ENCODE measurements around the gene RAB31. TPM values are rescaled to one million over a fixed set of nuclear protein-coding genes. Genes with fewer than 3 reads are reported as not detected.

RAB31 gene
- total and polyA plus RNA-seq, 3 donors from 2014 or later, result 75.9 to 110 (median 81.5) TPM

DNA sequence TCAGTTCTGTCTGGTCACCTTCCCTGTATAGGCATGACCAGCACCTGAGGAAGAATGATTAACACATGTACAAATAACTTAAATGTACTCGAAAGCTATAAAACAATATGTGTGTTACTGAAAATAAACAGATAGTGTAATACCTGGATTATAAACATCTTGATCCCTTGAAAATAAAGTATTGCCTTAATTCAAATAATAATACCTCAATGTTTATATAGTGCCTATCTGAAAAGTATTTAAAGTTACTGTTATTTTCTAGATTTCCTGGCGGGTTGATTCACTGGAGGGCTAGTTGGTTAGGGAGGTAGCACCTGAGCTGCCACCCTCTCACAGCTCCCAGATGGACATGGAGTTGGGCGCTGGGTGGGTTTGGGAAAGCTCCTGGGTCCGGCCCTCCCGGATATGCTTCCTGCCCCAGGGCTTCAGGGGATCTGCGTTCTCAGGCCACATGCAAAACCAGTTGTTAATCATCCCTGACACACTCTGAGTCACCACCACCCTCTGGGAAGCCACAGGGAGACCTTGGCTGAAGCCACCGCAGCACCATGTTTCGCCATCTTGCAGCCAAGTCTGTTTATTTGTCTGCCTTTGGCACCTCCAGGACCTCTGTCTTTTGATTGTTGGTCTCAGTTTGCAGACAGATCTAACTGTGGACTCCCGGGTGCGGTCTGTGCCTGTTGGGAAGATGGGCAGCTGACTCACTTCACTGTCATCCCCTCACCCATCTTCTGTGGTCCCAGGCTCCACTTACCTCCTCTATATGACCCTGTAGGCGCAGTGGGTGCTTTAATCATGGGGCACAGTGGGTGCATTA lies 35.3 kb downstream of the RAB31 start:
- Histone ChIP-seq H3K4me1 (peaks cover 20% of the 10 kb centered on the region), H3K9me3 (no peaks in the 10 kb centered on the region), H3K4me3 (no peak overlapping the region), H3K27ac (peak overlapping the region in 1 of 2 donors; percentile 46), H3K27me3 (no peaks in the 10 kb centered on the region), H3K36me3 (ENCODE audit: low read depth, missing control alignments) (no peaks in the 10 kb centered on the region)
- TF ChIP-seq POLR2A (IDR thresholded peaks at IDR 0.05), result no peak
- TF ChIP-seq, protein P1, sequence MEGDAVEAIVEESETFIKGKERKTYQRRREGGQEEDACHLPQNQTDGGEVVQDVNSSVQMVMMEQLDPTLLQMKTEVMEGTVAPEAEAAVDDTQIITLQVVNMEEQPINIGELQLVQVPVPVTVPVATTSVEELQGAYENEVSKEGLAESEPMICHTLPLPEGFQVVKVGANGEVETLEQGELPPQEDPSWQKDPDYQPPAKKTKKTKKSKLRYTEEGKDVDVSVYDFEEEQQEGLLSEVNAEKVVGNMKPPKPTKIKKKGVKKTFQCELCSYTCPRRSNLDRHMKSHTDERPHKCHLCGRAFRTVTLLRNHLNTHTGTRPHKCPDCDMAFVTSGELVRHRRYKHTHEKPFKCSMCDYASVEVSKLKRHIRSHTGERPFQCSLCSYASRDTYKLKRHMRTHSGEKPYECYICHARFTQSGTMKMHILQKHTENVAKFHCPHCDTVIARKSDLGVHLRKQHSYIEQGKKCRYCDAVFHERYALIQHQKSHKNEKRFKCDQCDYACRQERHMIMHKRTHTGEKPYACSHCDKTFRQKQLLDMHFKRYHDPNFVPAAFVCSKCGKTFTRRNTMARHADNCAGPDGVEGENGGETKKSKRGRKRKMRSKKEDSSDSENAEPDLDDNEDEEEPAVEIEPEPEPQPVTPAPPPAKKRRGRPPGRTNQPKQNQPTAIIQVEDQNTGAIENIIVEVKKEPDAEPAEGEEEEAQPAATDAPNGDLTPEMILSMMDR (IDR thresholded peaks at IDR 0.05), result no peak
- no peak for DNase-seq
- intact Hi-C loops (cut with DNase I; ENCODE audit: low total_unique reads), result no loop called here
- 88 to 89% methylated on average over 11 of the region's 11 CpGs for WGBS, 2 donors

DNA sequence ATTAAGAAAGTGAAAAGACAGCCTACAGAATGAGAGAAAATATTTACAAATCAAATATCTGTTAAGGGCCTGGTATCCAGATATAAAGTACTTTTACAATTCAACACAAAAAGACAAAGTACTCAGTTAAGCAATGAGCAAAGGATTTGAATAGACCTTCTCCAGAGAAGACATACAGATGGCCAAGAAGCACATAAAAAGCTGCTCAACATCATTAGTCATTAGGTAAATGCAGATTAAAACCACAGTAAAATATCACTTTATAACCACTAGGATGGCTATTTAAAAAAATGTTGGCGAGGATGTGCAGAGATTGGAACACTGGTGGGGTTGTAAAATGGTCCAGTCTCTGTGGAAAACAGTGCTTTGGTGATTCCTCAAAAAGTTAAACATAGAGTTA lies 38.9 kb downstream of the RAB31 start:
- no peak overlapping the region for H3K4me3 ChIP-seq
- no peak for DNase-seq
- no peaks in the 10 kb centered on the region for H3K9me3 ChIP-seq
- no peak for TF ChIP-seq POLR2A (IDR thresholded peaks at IDR 0.05)
- no peak overlapping the region for H3K27ac ChIP-seq
- 96 to 100% methylated on average over 1 of the region's 1 CpG for WGBS, 2 donors
- no peaks in the 10 kb centered on the region for H3K36me3 ChIP-seq (ENCODE audit: low read depth, missing control alignments)
- intact Hi-C loops (cut with DNase I; ENCODE audit: low total_unique reads), result no loop called here
- peaks cover 25% of the 10 kb centered on the region for H3K4me1 ChIP-seq
- H3K27me3 ChIP-seq, result no peaks in the 10 kb centered on the region

DNA sequence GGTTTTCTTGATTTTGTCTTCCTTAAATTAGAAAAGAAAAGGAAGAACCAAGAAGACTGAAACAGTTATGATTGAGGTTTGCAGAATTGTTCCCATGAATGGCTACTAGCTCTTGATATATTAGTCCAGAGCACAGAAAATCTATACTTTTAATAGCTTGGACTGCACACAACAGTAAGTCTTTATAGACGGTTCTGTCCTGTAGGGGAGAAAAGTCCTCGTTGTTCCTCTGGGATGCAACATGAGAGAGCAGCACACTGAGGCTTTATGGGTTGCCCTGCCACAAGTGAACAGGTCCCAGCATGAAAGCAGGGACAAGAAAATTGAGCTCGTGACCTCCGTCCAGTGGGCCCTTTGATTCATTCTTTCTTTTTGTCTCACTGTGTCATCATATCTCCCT lies 41.5 kb downstream of the RAB31 start:
- no peaks in the 10 kb centered on the region for H3K36me3 ChIP-seq (ENCODE audit: low read depth, missing control alignments)
- no peaks in the 10 kb centered on the region for H3K27me3 ChIP-seq
- WGBS, 2 donors, result 70 to 75% methylated on average over 4 of the region's 4 CpGs
- H3K27ac ChIP-seq, result peak overlapping the region in 1 of 2 donors; percentile 61
- H3K9me3 ChIP-seq, result no peaks in the 10 kb centered on the region
- H3K4me1 ChIP-seq, result peaks cover 20% of the 10 kb centered on the region
- intact Hi-C loops (cut with DNase I; ENCODE audit: low total_unique reads), result no loop called here
- DNase-seq, result no peak
- H3K4me3 ChIP-seq, result no peak overlapping the region
- no peak for TF ChIP-seq POLR2A (IDR thresholded peaks at IDR 0.05)

DNA sequence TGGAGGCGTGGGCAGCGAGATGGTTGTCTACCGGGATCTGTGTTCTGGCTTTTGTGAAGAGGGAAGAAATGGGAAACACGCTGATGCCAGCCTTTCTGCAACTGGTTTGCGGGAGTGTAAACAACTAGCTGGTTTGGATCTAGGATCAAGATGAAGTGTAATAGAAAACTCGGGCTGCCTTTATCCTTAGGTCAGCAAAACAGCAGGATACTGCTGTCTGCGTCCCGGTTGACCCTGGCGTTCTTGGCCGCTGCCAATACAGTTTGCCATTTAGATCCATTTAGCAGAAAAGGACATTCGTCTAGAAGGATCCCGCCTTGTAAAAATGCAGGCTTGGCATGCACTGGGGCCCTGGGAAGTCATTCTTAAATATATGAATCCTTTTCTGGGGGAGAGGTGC lies 42.0 kb downstream of the RAB31 start:
- WGBS, 2 donors, result 73 to 75% methylated on average over 12 of the region's 12 CpGs
- intact Hi-C loops (cut with DNase I; ENCODE audit: low total_unique reads), result no loop called here

DNA sequence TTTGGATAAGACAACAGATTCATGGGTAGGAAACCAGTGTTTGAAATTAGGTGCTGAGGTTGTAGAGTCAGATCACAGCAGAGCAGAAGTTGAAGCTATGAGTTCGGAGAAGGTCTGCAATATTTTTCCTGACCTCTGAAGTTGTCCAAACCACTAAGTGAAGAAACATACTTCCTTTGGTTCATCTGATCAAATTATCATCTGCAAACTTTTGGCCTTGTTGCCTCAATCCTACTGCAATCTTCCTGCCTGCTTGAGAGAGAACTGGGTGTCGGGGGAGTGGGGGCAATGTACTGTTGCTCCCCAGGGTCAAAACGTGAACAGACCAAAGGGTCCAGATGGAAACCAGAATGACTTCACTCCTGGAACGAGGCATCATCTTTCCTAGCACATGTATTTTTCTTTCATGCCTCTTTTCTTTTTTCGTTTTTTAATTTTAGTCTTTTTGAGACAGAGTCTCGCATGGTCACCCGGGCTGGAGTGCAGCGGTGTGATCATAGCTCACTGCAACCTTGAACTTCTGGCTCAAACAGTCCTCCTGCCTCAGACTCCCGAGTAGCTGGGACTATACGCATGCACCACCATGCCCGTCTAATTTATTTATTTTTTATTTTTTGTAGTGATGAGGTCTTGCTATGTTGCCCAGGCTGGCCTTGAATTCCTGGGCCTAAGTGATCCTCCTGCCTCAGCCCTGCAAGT lies 42.7 kb downstream of the RAB31 start:
- WGBS, 2 donors, result 32 to 44% methylated on average over 11 of the region's 11 CpGs
- H3K27ac ChIP-seq, result peak overlapping the region in 1 of 2 donors; percentile 61

More for the DNA sequence above, 42.0 kb downstream of the RAB31 start:
- Histone ChIP-seq H3K27ac (peak overlapping the region in 1 of 2 donors; percentile 61), H3K36me3 (ENCODE audit: low read depth, missing control alignments) (no peaks in the 10 kb centered on the region), H3K27me3 (no peaks in the 10 kb centered on the region), H3K9me3 (no peaks in the 10 kb centered on the region), H3K4me1 (peaks cover 20% of the 10 kb centered on the region), H3K4me3 (no peak overlapping the region)
- TF ChIP-seq POLR2A (IDR thresholded peaks at IDR 0.05), result no peak
- TF ChIP-seq, protein P1 (IDR thresholded peaks at IDR 0.05), result no peak
- no peak for DNase-seq

More for the DNA sequence above, 42.7 kb downstream of the RAB31 start:
- TF ChIP-seq, protein P1 (IDR thresholded peaks at IDR 0.05), result no peak
- TF ChIP-seq POLR2A (IDR thresholded peaks at IDR 0.05), result no peak
- peaks cover 20% of the 10 kb centered on the region for H3K4me1 ChIP-seq
- no peaks in the 10 kb centered on the region for H3K9me3 ChIP-seq
- H3K4me3 ChIP-seq, result no peak overlapping the region
- H3K36me3 ChIP-seq (ENCODE audit: low read depth, missing control alignments), result no peaks in the 10 kb centered on the region
- DNase-seq, result no peak
- intact Hi-C loops (cut with DNase I; ENCODE audit: low total_unique reads), result no loop called here
- no peaks in the 10 kb centered on the region for H3K27me3 ChIP-seq

Measured in testis (tissue), 3 donors.